Right kidney (tissue), 1 donor: ENCODE results near the gene LAMA1.

Experiments used
- DNase-seq: peaks from one replicate; pipeline ENCODE4 v3.0.0-alpha.2; 2016

LAMA1 gene

GRCh38 chr18:6992761-6993160, 124.8 kb downstream of the LAMA1 start:
- no peak for DNase-seq

GRCh38 chr18:6983366-6983765, 134.2 kb downstream of the LAMA1 start:
- no peak for DNase-seq

- DNase-seq: no peak
Measured at GRCh38 chr18:6982398-6982797, 135.2 kb downstream of the LAMA1 start.

- no peak for DNase-seq
Measured at GRCh38 chr18:6980363-6980762, 137.2 kb downstream of the LAMA1 start.

- no peak for DNase-seq
Measured at GRCh38 chr18:6979954-6980353, 137.6 kb downstream of the LAMA1 start.

GRCh38 chr18:6976935-6977334, 140.7 kb downstream of the LAMA1 start:
- no peak for DNase-seq

GRCh38 chr18:6975084-6975483, 142.5 kb downstream of the LAMA1 start:
- DNase-seq: no peak

GRCh38 chr18:6971823-6972478, 145.6 kb downstream of the LAMA1 start:
- no peak for DNase-seq

GRCh38 chr18:6963452-6964097, 154.0 kb downstream of the LAMA1 start:
- no peak for DNase-seq

GRCh38 chr18:6962571-6963451, 154.8 kb downstream of the LAMA1 start:
- DNase-seq: no peak

GRCh38 chr18:6961331-6961730, 156.3 kb downstream of the LAMA1 start:
- DNase-seq: no peak

- DNase-seq: no peak
Measured at GRCh38 chr18:6960656-6961055, 156.9 kb downstream of the LAMA1 start.

- no peak for DNase-seq
Measured at GRCh38 chr18:6960124-6960523, 157.5 kb downstream of the LAMA1 start.

- no peak for DNase-seq
Measured at GRCh38 chr18:6959110-6959509, 158.5 kb downstream of the LAMA1 start.

- DNase-seq: no peak
Measured at GRCh38 chr18:6956999-6957398, 160.6 kb downstream of the LAMA1 start.

GRCh38 chr18:6956495-6956894, 161.1 kb downstream of the LAMA1 start:
- no peak for DNase-seq

- DNase-seq: no peak
Measured at GRCh38 chr18:6955304-6955703, 162.3 kb downstream of the LAMA1 start.

GRCh38 chr18:6954501-6954900, 163.1 kb downstream of the LAMA1 start:
- no peak for DNase-seq

GRCh38 chr18:6951336-6952090, 166.1 kb downstream of the LAMA1 start:
- DNase-seq: no peak

GRCh38 chr18:6950641-6951040, 167.0 kb downstream of the LAMA1 start:
- no peak for DNase-seq

GRCh38 chr18:6949800-6950586, 167.6 kb downstream of the LAMA1 start:
- no peak for DNase-seq
